ENCODE measurements around the gene CLIP1. TPM values are rescaled to one million over a fixed set of nuclear protein-coding genes. Genes with fewer than 3 reads are reported as not detected.
"Not testable (repeated sequence)": the region's sequence is repeated elsewhere in the genome, so short reads cannot be mapped to it uniquely, and the experiment has no call there.

Gene CLIP1
- total RNA-seq, 4 donors from 2014 or later = 48.2 to 134 (median 96.8) TPM

GRCh38 chr12:122454739-122455138 lies 32.3 kb upstream of the CLIP1 start:
- intact Hi-C loops (cut with DNase I; ENCODE audit: low total_unique reads) = no loop called here
- H3K9me3 ChIP-seq = no peaks in the 10 kb centered on the region
- no peak overlapping the region for H3K4me3 ChIP-seq
- TF ChIP-seq POLR2A (IDR thresholded peaks at IDR 0.05) (no peak), CTCF (IDR thresholded peaks at IDR 0.05) (no peak)
- H3K27ac ChIP-seq = no peak overlapping the region
- H3K4me1 ChIP-seq = no peaks in the 10 kb centered on the region
- DNase-seq = no peak
- H3K36me3 ChIP-seq = no peaks in the 10 kb centered on the region
- no peaks in the 10 kb centered on the region for H3K27me3 ChIP-seq

GRCh38 chr12:122454250-122454721 lies 31.8 kb upstream of the CLIP1 start:
- Histone ChIP-seq H3K4me3 (no peak overlapping the region), H3K36me3 (no peaks in the 10 kb centered on the region), H3K4me1 (no peaks in the 10 kb centered on the region), H3K27me3 (no peaks in the 10 kb centered on the region), H3K9me3 (no peaks in the 10 kb centered on the region), H3K27ac (no peak overlapping the region)
- TF ChIP-seq POLR2A (IDR thresholded peaks at IDR 0.05) = no peak
- TF ChIP-seq CTCF (IDR thresholded peaks at IDR 0.05) = no peak
- intact Hi-C loops (cut with DNase I; ENCODE audit: low total_unique reads) = no loop called here
- no peak for DNase-seq

- H3K27ac ChIP-seq = no peak overlapping the region
- H3K36me3 ChIP-seq = no peaks in the 10 kb centered on the region
- TF ChIP-seq CTCF (IDR thresholded peaks at IDR 0.05) = no peak
- no peak for TF ChIP-seq POLR2A (IDR thresholded peaks at IDR 0.05)
- no peak for DNase-seq
- H3K4me1 ChIP-seq = no peaks in the 10 kb centered on the region
- intact Hi-C loops (cut with DNase I; ENCODE audit: low total_unique reads) = no loop called here
- H3K4me3 ChIP-seq = no peak overlapping the region
- no peaks in the 10 kb centered on the region for H3K27me3 ChIP-seq
- no peaks in the 10 kb centered on the region for H3K9me3 ChIP-seq
Measured at GRCh38 chr12:122452701-122453285, 30.3 kb upstream of the CLIP1 start.

- TF ChIP-seq CTCF (IDR thresholded peaks at IDR 0.05) (no peak), POLR2A (IDR thresholded peaks at IDR 0.05) (no peak)
- intact Hi-C loops (cut with DNase I; ENCODE audit: low total_unique reads) = no loop called here
- no peaks in the 10 kb centered on the region for H3K9me3 ChIP-seq
- DNase-seq = no peak
- no peak overlapping the region for H3K27ac ChIP-seq
- H3K27me3 ChIP-seq = no peaks in the 10 kb centered on the region
- no peak overlapping the region for H3K4me3 ChIP-seq
- no peaks in the 10 kb centered on the region for H3K36me3 ChIP-seq
- H3K4me1 ChIP-seq = no peaks in the 10 kb centered on the region
Measured at GRCh38 chr12:122449317-122449716, 26.8 kb upstream of the CLIP1 start.

GRCh38 chr12:122447825-122448224 lies 25.4 kb upstream of the CLIP1 start:
- H3K9me3 ChIP-seq; H3K4me3 ChIP-seq; intact Hi-C loops (cut with DNase I; ENCODE audit: low total_unique reads); H3K4me1 ChIP-seq; H3K27me3 ChIP-seq; DNase-seq; H3K36me3 ChIP-seq; H3K27ac ChIP-seq: not testable (repeated sequence)

- DNase-seq; H3K27ac ChIP-seq; H3K4me1 ChIP-seq; H3K4me3 ChIP-seq; H3K9me3 ChIP-seq; H3K36me3 ChIP-seq; intact Hi-C loops (cut with DNase I; ENCODE audit: low total_unique reads); H3K27me3 ChIP-seq: not testable (repeated sequence)
Measured at GRCh38 chr12:122446390-122446789, 23.9 kb upstream of the CLIP1 start.

GRCh38 chr12:122444071-122444470 lies 21.6 kb upstream of the CLIP1 start:
- H3K4me3 ChIP-seq; H3K36me3 ChIP-seq; H3K27ac ChIP-seq; DNase-seq; H3K4me1 ChIP-seq; H3K9me3 ChIP-seq; intact Hi-C loops (cut with DNase I; ENCODE audit: low total_unique reads); H3K27me3 ChIP-seq: not testable (repeated sequence)

- H3K4me3 ChIP-seq; H3K27ac ChIP-seq; H3K4me1 ChIP-seq; H3K9me3 ChIP-seq; intact Hi-C loops (cut with DNase I; ENCODE audit: low total_unique reads); H3K27me3 ChIP-seq; H3K36me3 ChIP-seq; DNase-seq: not testable (repeated sequence)
Measured at GRCh38 chr12:122438822-122439221, 16.4 kb upstream of the CLIP1 start.

Data from uterus (tissue), 4 donors.